ENCODE results near the gene KIR3DL2.
"Not testable (repeated sequence)": the region's sequence is repeated elsewhere in the genome, so short reads cannot be mapped to it uniquely, and the experiment has no call there.

Gene KIR3DL2

GRCh38 chr19:54859421-54859820 lies 9.2 kb downstream of the KIR3DL2 start:
- H3K18ac ChIP-seq (ENCODE audit: low read depth in 1 of 2, low read length in 2 of 2); H2BK5ac ChIP-seq (ENCODE audit: low read depth, low read length, poor library complexity, severe bottlenecking); H3K4ac ChIP-seq (ENCODE audit: low read depth in 1 of 2, low read length in 2 of 2); H3K14ac ChIP-seq (ENCODE audit: low read length in 2 of 2); H3K27ac ChIP-seq (ENCODE audit: low read length, poor library complexity, severe bottlenecking); H3K4me1 ChIP-seq (ENCODE audit: control insufficient read depth, insufficient read depth, low read depth, low read length); H2BK120ac ChIP-seq (ENCODE audit: low read depth, low read length); H3K4me3 ChIP-seq (ENCODE audit: insufficient read depth in 1 of 2, low read depth in 1 of 2, low read length in 2 of 2); H2BK12ac ChIP-seq (ENCODE audit: low read length in 2 of 2); H2BK15ac ChIP-seq (ENCODE audit: low read depth, poor library complexity, severe bottlenecking); H2AK5ac ChIP-seq (ENCODE audit: low read length, severe bottlenecking); H3K4me2 ChIP-seq (ENCODE audit: low read length, poor library complexity, severe bottlenecking); H3K23ac ChIP-seq (ENCODE audit: low read length in 2 of 2); H3K9ac ChIP-seq (ENCODE audit: low read length); H2AFZ ChIP-seq (ENCODE audit: low read depth, low read length); H3K79me1 ChIP-seq (replicated peaks; ENCODE audit: low read length, poor library complexity, severe bottlenecking); H3K27me3 ChIP-seq (ENCODE audit: control insufficient read depth in 1 of 2, insufficient read depth in 1 of 2, low read length in 2 of 2); H3K36me3 ChIP-seq (ENCODE audit: control insufficient read depth in 1 of 2, insufficient read depth in 2 of 2, low read depth in 1 of 2, low read length in 2 of 2); H4K91ac ChIP-seq (ENCODE audit: low read length); DNase-seq; H3K9me3 ChIP-seq (ENCODE audit: control insufficient read depth, low read length); H4K8ac ChIP-seq (ENCODE audit: low read length): not testable (repeated sequence)
- WGBS = 65% methylated on average over 7 of the region's 7 CpGs

GRCh38 chr19:54863459-54863858 lies 13.2 kb downstream of the KIR3DL2 start:
- not testable (repeated sequence) for H2BK5ac ChIP-seq (ENCODE audit: low read depth, low read length, poor library complexity, severe bottlenecking); H2BK12ac ChIP-seq (ENCODE audit: low read length in 2 of 2); H4K8ac ChIP-seq (ENCODE audit: low read length); H3K27ac ChIP-seq (ENCODE audit: low read length, poor library complexity, severe bottlenecking); H3K23ac ChIP-seq (ENCODE audit: low read length in 2 of 2); H3K18ac ChIP-seq (ENCODE audit: low read depth in 1 of 2, low read length in 2 of 2); H2AK5ac ChIP-seq (ENCODE audit: low read length, severe bottlenecking); H3K4ac ChIP-seq (ENCODE audit: low read depth in 1 of 2, low read length in 2 of 2); H3K9ac ChIP-seq (ENCODE audit: low read length); H3K79me1 ChIP-seq (replicated peaks; ENCODE audit: low read length, poor library complexity, severe bottlenecking); H3K4me1 ChIP-seq (ENCODE audit: control insufficient read depth, insufficient read depth, low read depth, low read length); H2BK15ac ChIP-seq (ENCODE audit: low read depth, poor library complexity, severe bottlenecking); H3K4me2 ChIP-seq (ENCODE audit: low read length, poor library complexity, severe bottlenecking); H2AFZ ChIP-seq (ENCODE audit: low read depth, low read length); DNase-seq; H3K4me3 ChIP-seq (ENCODE audit: insufficient read depth in 1 of 2, low read depth in 1 of 2, low read length in 2 of 2); H4K91ac ChIP-seq (ENCODE audit: low read length); H2BK120ac ChIP-seq (ENCODE audit: low read depth, low read length); H3K27me3 ChIP-seq (ENCODE audit: control insufficient read depth in 1 of 2, insufficient read depth in 1 of 2, low read length in 2 of 2); H3K9me3 ChIP-seq (ENCODE audit: control insufficient read depth, low read length); H3K36me3 ChIP-seq (ENCODE audit: control insufficient read depth in 1 of 2, insufficient read depth in 2 of 2, low read depth in 1 of 2, low read length in 2 of 2); H3K14ac ChIP-seq (ENCODE audit: low read length in 2 of 2)
- WGBS = no CpG with 5 or more reads among the region's 3 CpGs

GRCh38 chr19:54871696-54872095 lies 21.5 kb downstream of the KIR3DL2 start:
- H2BK5ac ChIP-seq (ENCODE audit: low read depth, low read length, poor library complexity, severe bottlenecking) = no peak overlapping the region
- H3K9me3 ChIP-seq (ENCODE audit: control insufficient read depth, low read length) = peaks cover 8% of the 10 kb centered on the region
- no peak overlapping the region for H4K8ac ChIP-seq (ENCODE audit: low read length)
- H3K4me2 ChIP-seq (ENCODE audit: low read length, poor library complexity, severe bottlenecking) = no peak overlapping the region
- H3K9ac ChIP-seq (ENCODE audit: low read length) = no peak overlapping the region
- no peaks in the 10 kb centered on the region for H3K4me1 ChIP-seq (ENCODE audit: control insufficient read depth, insufficient read depth, low read depth, low read length)
- H3K4me3 ChIP-seq (ENCODE audit: insufficient read depth in 1 of 2, low read depth in 1 of 2, low read length in 2 of 2) = no peak overlapping the region
- H3K14ac ChIP-seq (ENCODE audit: low read length in 2 of 2) = no peak overlapping the region
- H2AK5ac ChIP-seq (ENCODE audit: low read length, severe bottlenecking) = no peak overlapping the region
- no peak overlapping the region for H2AFZ ChIP-seq (ENCODE audit: low read depth, low read length)
- H2BK15ac ChIP-seq (ENCODE audit: low read depth, poor library complexity, severe bottlenecking) = no peak overlapping the region
- no peak overlapping the region for H3K18ac ChIP-seq (ENCODE audit: low read depth in 1 of 2, low read length in 2 of 2)
- no peak overlapping the region for H3K23ac ChIP-seq (ENCODE audit: low read length in 2 of 2)
- WGBS = 83% methylated on average over 3 of the region's 3 CpGs
- DNase-seq = no peak
- no peak overlapping the region for H2BK120ac ChIP-seq (ENCODE audit: low read depth, low read length)
- H3K27me3 ChIP-seq (ENCODE audit: control insufficient read depth in 1 of 2, insufficient read depth in 1 of 2, low read length in 2 of 2) = no peaks in the 10 kb centered on the region
- H3K4ac ChIP-seq (ENCODE audit: low read depth in 1 of 2, low read length in 2 of 2) = no peak overlapping the region
- no peak overlapping the region for H3K27ac ChIP-seq (ENCODE audit: low read length, poor library complexity, severe bottlenecking)
- H2BK12ac ChIP-seq (ENCODE audit: low read length in 2 of 2) = no peak overlapping the region
- H3K36me3 ChIP-seq (ENCODE audit: control insufficient read depth in 1 of 2, insufficient read depth in 2 of 2, low read depth in 1 of 2, low read length in 2 of 2) = no peaks in the 10 kb centered on the region
- H3K79me1 ChIP-seq (replicated peaks; ENCODE audit: low read length, poor library complexity, severe bottlenecking) = no peaks in the 10 kb centered on the region
- H4K91ac ChIP-seq (ENCODE audit: low read length) = no peak overlapping the region

GRCh38 chr19:54873990-54874389 lies 23.7 kb downstream of the KIR3DL2 start, which contains the start of gene FCAR:
FCAR (plus strand) TSS chr19:54874235; CDS start chr19:54874290, 55 bp downstream.
- H3K9ac ChIP-seq (ENCODE audit: low read length) = no peak within 1 kb of the TSS
- 81% methylated on average over 8 of the region's 8 CpGs for WGBS
- H2AFZ ChIP-seq (ENCODE audit: low read depth, low read length) = no peak within 1 kb of the TSS
- no peak within 1 kb of the TSS for H3K14ac ChIP-seq (ENCODE audit: low read length in 2 of 2)
- no peak within 1 kb of the TSS for H2BK5ac ChIP-seq (ENCODE audit: low read depth, low read length, poor library complexity, severe bottlenecking)
- no peak within 1 kb of the TSS for H3K18ac ChIP-seq (ENCODE audit: low read depth in 1 of 2, low read length in 2 of 2)
- no peak within 1 kb of the TSS for H4K8ac ChIP-seq (ENCODE audit: low read length)
- no peaks in the 10 kb centered on the region for H3K27me3 ChIP-seq (ENCODE audit: control insufficient read depth in 1 of 2, insufficient read depth in 1 of 2, low read length in 2 of 2)
- no peak within 1 kb of the TSS for H3K4me2 ChIP-seq (ENCODE audit: low read length, poor library complexity, severe bottlenecking)
- H3K4me1 ChIP-seq (ENCODE audit: control insufficient read depth, insufficient read depth, low read depth, low read length) = no peaks in the 10 kb centered on the region
- no peak within 1 kb of the TSS for H2BK12ac ChIP-seq (ENCODE audit: low read length in 2 of 2)
- no peak within 1 kb of the TSS for H2BK120ac ChIP-seq (ENCODE audit: low read depth, low read length)
- H3K36me3 ChIP-seq (ENCODE audit: control insufficient read depth in 1 of 2, insufficient read depth in 2 of 2, low read depth in 1 of 2, low read length in 2 of 2) = no peaks in the 10 kb centered on the region
- H3K79me1 ChIP-seq (replicated peaks; ENCODE audit: low read length, poor library complexity, severe bottlenecking) = no peaks in the 10 kb centered on the region
- no peak within 1 kb of the TSS for H2BK15ac ChIP-seq (ENCODE audit: low read depth, poor library complexity, severe bottlenecking)
- H3K27ac ChIP-seq (ENCODE audit: low read length, poor library complexity, severe bottlenecking) = no peak within 1 kb of the TSS
- H2AK5ac ChIP-seq (ENCODE audit: low read length, severe bottlenecking) = no peak within 1 kb of the TSS
- no peak within 1 kb of the TSS for H3K4me3 ChIP-seq (ENCODE audit: insufficient read depth in 1 of 2, low read depth in 1 of 2, low read length in 2 of 2)
- no peak within 1 kb of the TSS for H3K23ac ChIP-seq (ENCODE audit: low read length in 2 of 2)
- peaks cover 8% of the 10 kb centered on the region for H3K9me3 ChIP-seq (ENCODE audit: control insufficient read depth, low read length)
- DNase-seq = no peak
- no peak within 1 kb of the TSS for H3K4ac ChIP-seq (ENCODE audit: low read depth in 1 of 2, low read length in 2 of 2)
- H4K91ac ChIP-seq (ENCODE audit: low read length) = no peak within 1 kb of the TSS

Measured in mesenchymal stem cell (in vitro differentiated cells and primary cell).